Measurements from ENCODE around the gene CYP2B6. TPM values are rescaled to one million over a fixed set of nuclear protein-coding genes. Genes with fewer than 3 reads are reported as not detected.

The CYP2B6 gene
- total and polyA plus RNA-seq, 2 of the 13 experiments (the other 11 are each of a cell fraction or from before 2014, with no cell fraction given), result 0.09 TPM; not detected in 1

GRCh38 chr19:40947573-40947972, 43.5 kb upstream of the CYP2B6 start:
- H3K4me2 ChIP-seq (ENCODE audit: low read depth, low read length), result no peak overlapping the region
- DNase-seq (ENCODE audit: low spot score) (no peak), ATAC-seq (no peak), FAIRE-seq (no peak)
- BruUV-seq (replicated peaks), result no TSS peak
- no peak overlapping the region for H3K9ac ChIP-seq (ENCODE audit: insufficient read depth, low read depth, low read length)
- ChIA-PET POLR2A (no interaction called here), CTCF (ENCODE audit: low intra/inter-chr PET ratio, low total read pairs) (no interaction called here)
- H3K9me3 ChIP-seq (ENCODE audit: low read length), result no peaks in the 10 kb centered on the region
- no peaks in the 10 kb centered on the region for H4K20me1 ChIP-seq (ENCODE audit: insufficient read depth, low read length)
- H3K79me2 ChIP-seq (ENCODE audit: insufficient read depth, low read length), result no peaks in the 10 kb centered on the region
- H3K36me3 ChIP-seq (replicated peaks in 1 of 2; ENCODE audit: control insufficient read depth in 1 of 2, insufficient read depth in 2 of 2, low read length in 2 of 2), result no peaks in the 10 kb centered on the region
- H3K27me3 ChIP-seq (ENCODE audit: control insufficient read depth in 1 of 2, insufficient read depth in 2 of 2, low read length in 2 of 2), result peaks cover 0 to 21% of the 10 kb centered on the region in 2 experiments; a peak in 2 of 5 replicates
- TF ChIP-seq IRF9 (CRISPR knock-in tag; IDR thresholded peaks at IDR 0.05; ENCODE audit: borderline replicate concordance) (no peak), NR1H2 (CRISPR knock-in tag; IDR thresholded peaks at IDR 0.05; ENCODE audit: borderline replicate concordance, low read depth) (no peak), ZSCAN31 (CRISPR knock-in tag; IDR thresholded peaks at IDR 0.05; ENCODE audit: low read depth) (no peak), ZNF607 (CRISPR knock-in tag; IDR thresholded peaks at IDR 0.05; ENCODE audit: borderline replicate concordance) (no peak), ZNF652 (CRISPR knock-in tag; IDR thresholded peaks at IDR 0.05; ENCODE audit: borderline replicate concordance, low read depth) (no peak), HHEX (CRISPR knock-in tag; IDR thresholded peaks at IDR 0.05) (no peak), PAWR (CRISPR knock-in tag; IDR thresholded peaks at IDR 0.05; ENCODE audit: borderline replicate concordance) (no peak), AGO1 (IDR thresholded peaks at IDR 0.05; ENCODE audit: low read depth, low read length, poor library complexity, severe bottlenecking) (no peak), KDM2A (CRISPR knock-in tag; IDR thresholded peaks at IDR 0.05; ENCODE audit: borderline replicate concordance, low read depth) (no peak), ZNF383 (CRISPR knock-in tag; IDR thresholded peaks at IDR 0.05; ENCODE audit: borderline replicate concordance) (no peak), SP1 (IDR thresholded peaks at IDR 0.05) (no peak), SP1 (CRISPR knock-in tag; IDR thresholded peaks at IDR 0.05) (no peak), FOXK2 (IDR thresholded peaks at IDR 0.05) (no peak), ZNF24 (IDR thresholded peaks at IDR 0.05) (no peak), KDM1A (CRISPR knock-in tag; IDR thresholded peaks at IDR 0.05) (no peak)
- H2AFZ ChIP-seq (ENCODE audit: low read length), result no peak overlapping the region
- in situ Hi-C loops (cut with HindIII; ENCODE audit: extremely low pct_ligation_motif_present, low pct_unique_long_range_greater_than_20kb), result no loop called here
- no peaks in the 10 kb centered on the region for H3K4me1 ChIP-seq (ENCODE audit: insufficient read depth, low read length)
- intact Hi-C loops (cut with micrococcal nuclease; ENCODE audit: unreplicated experiment), result no loop called here
- H3K27ac ChIP-seq (ENCODE audit: extremely low read length, insufficient read depth, low read length), result no peak overlapping the region
- 0% methylated on average over 2 of the region's 2 CpGs for WGBS (ENCODE audit: low lambda C conversion rate)
- no peak overlapping the region for H3K4me3 ChIP-seq (replicated peaks in 1 of 3; ENCODE audit: insufficient read depth in 1 of 3, low read depth in 2 of 3, low read length in 3 of 3)

All from HepG2 (cell line).